ENCODE data around the gene FAM151A. TPM values are rescaled to one million over a fixed set of nuclear protein-coding genes. Genes with fewer than 3 reads are reported as not detected.
A peak's percentile ranks its signal among the peaks of the same experiment; 100 is the strongest.

Gene FAM151A
- total RNA-seq, 4 donors from 2014 or later: not detected

GRCh38 chr1:54575605-54576290, 47.6 kb downstream of the FAM151A start:
- Histone ChIP-seq H3K27ac (peak overlapping the region in 1 of 3 donors; percentile 95), H3K36me3 (no peaks in the 10 kb centered on the region), H3K27me3 (no peaks in the 10 kb centered on the region), H3K9me3 (no peaks in the 10 kb centered on the region), H3K4me3 (replicated peaks in 1 of 3) (no peak overlapping the region), H3K4me1 (peaks cover 19 to 30% of the 10 kb centered on the region in 2 donors)
- intact Hi-C loops (cut with DNase I): no loop called here
- 92 to 94% methylated on average over 8 of the region's 8 CpGs for WGBS, 2 donors
- no peak for DNase-seq
- no peak for TF ChIP-seq POLR2A (IDR thresholded peaks at IDR 0.05)
- no peak for TF ChIP-seq CTCF (IDR thresholded peaks at IDR 0.05)

GRCh38 chr1:54575161-54575560, 48.2 kb downstream of the FAM151A start:
- TF ChIP-seq CTCF (IDR thresholded peaks at IDR 0.05): no peak
- Histone ChIP-seq H3K9me3 (no peaks in the 10 kb centered on the region), H3K27me3 (no peaks in the 10 kb centered on the region), H3K4me3 (replicated peaks in 1 of 3) (no peak overlapping the region), H3K36me3 (no peaks in the 10 kb centered on the region), H3K4me1 (peaks cover 19 to 30% of the 10 kb centered on the region in 2 donors), H3K27ac (no peak overlapping the region)
- DNase-seq: no peak
- 94 to 100% methylated on average over 3 of the region's 3 CpGs for WGBS, 2 donors
- intact Hi-C loops (cut with DNase I): no loop called here

GRCh38 chr1:54574158-54574778, 49.1 kb downstream of the FAM151A start:
- Histone ChIP-seq H3K4me3 (replicated peaks in 1 of 3) (no peak overlapping the region), H3K9me3 (no peaks in the 10 kb centered on the region), H3K27me3 (no peaks in the 10 kb centered on the region), H3K36me3 (no peaks in the 10 kb centered on the region), H3K4me1 (peaks cover 19 to 24% of the 10 kb centered on the region in 2 donors), H3K27ac (no peak overlapping the region)
- no peak for DNase-seq
- no peak for TF ChIP-seq POLR2A (IDR thresholded peaks at IDR 0.05)
- no peak for TF ChIP-seq CTCF (IDR thresholded peaks at IDR 0.05)
- WGBS, 2 donors: 90 to 95% methylated on average over 12 of the region's 12 CpGs
- intact Hi-C loops (cut with DNase I): no loop called here

GRCh38 chr1:54572542-54572850, 50.8 kb downstream of the FAM151A start:
- H3K4me3 ChIP-seq (replicated peaks in 1 of 3): no peak overlapping the region
- TF ChIP-seq POLR2A (IDR thresholded peaks at IDR 0.05) (no peak), CTCF (IDR thresholded peaks at IDR 0.05) (no peak)
- intact Hi-C loops (cut with DNase I): no loop called here
- peaks cover 12% of the 10 kb centered on the region in 2 donors for H3K4me1 ChIP-seq
- no peaks in the 10 kb centered on the region for H3K27me3 ChIP-seq
- WGBS, 2 donors: 73 to 78% methylated on average over 1 to 3 of the region's 3 CpGs
- DNase-seq: no peak
- no peak overlapping the region for H3K27ac ChIP-seq
- no peaks in the 10 kb centered on the region for H3K36me3 ChIP-seq
- no peaks in the 10 kb centered on the region for H3K9me3 ChIP-seq

- TF ChIP-seq CTCF (IDR thresholded peaks at IDR 0.05): no peak
- TF ChIP-seq POLR2A (IDR thresholded peaks at IDR 0.05): no peak
- intact Hi-C loops (cut with DNase I): no loop called here
- WGBS, 2 donors: 55 to 67% methylated on average over 8 of the region's 8 CpGs
- no peaks in the 10 kb centered on the region for H3K27me3 ChIP-seq
- DNase-seq: no peak
- H3K36me3 ChIP-seq: no peaks in the 10 kb centered on the region
- H3K27ac ChIP-seq: peak overlapping the region in 1 of 3 donors; percentile 58
- H3K4me1 ChIP-seq: peaks cover 11% of the 10 kb centered on the region in 2 donors
- H3K9me3 ChIP-seq: no peaks in the 10 kb centered on the region
- no peak overlapping the region for H3K4me3 ChIP-seq (replicated peaks in 1 of 3)
These were observed 51.4 kb downstream of the FAM151A start for GRCh38 chr1:54571803-54572541.
